H1 (cell line): ENCODE measurements around the gene GALNT18. TPM values are rescaled to one million over a fixed set of nuclear protein-coding genes. Genes with fewer than 3 reads are reported as not detected.

Experiments used
- CEBPB ChIP-seq: IDR thresholded peaks from 2 replicates; pipeline ENCODE4 v1.6.1; 2012; ENCODE audit warnings: low read depth, low read length
- CTBP2 ChIP-seq: IDR thresholded peaks from 2 replicates; pipeline ENCODE4 v1.7.0; 2011; ENCODE audit warnings: borderline replicate concordance, mild to moderate bottlenecking, moderate library complexity, mixed read lengths, low read length; ENCODE audit not compliant: insufficient read depth, insufficient read length
- PHF8 ChIP-seq: fragments of 200-600 bp; sonication (generic); conservative IDR thresholded peaks from 2 replicates; pipeline ENCODE4 v1.7.1; 2012; ENCODE audit warnings: low read depth, mild to moderate bottlenecking, inconsistent platforms, low read length, moderate library complexity
- POLR2AphosphoS5 ChIP-seq: IDR thresholded peaks from 2 replicates; pipeline ENCODE4 v1.6.1; 2011; ENCODE audit warnings: low read depth, low read length
- RAD21 ChIP-seq, 2 experiments: IDR thresholded peaks in 1 of 2; conservative IDR thresholded peaks in 1 of 2; 2 replicates each; pipeline ENCODE4 v1.6.1; 2011; ENCODE audit warnings: low read depth in 2 of 2, low read length in 2 of 2, improper control_type of control experiment in 1 of 2, inconsistent platforms in 1 of 2, mild to moderate bottlenecking in 1 of 2, moderate library complexity in 1 of 2
- SIN3A ChIP-seq, 2 experiments: IDR thresholded peaks in 1 of 2; conservative IDR thresholded peaks in 1 of 2; 2 replicates each; pipeline ENCODE4 v1.6.1; 2011 to 2012; ENCODE audit warnings: low read length in 2 of 2, improper control_type of control experiment in 1 of 2, low read depth in 1 of 2, mild to moderate bottlenecking in 1 of 2
- SIRT6 ChIP-seq: IDR thresholded peaks from one replicate; pipeline ENCODE4 v1.7.1; 2012; ENCODE audit warnings: low read length, inconsistent platforms
- TEAD4 ChIP-seq: IDR thresholded peaks from 2 replicates; pipeline ENCODE4 v1.6.1; 2012; ENCODE audit warnings: low read depth, low read length, inconsistent platforms, mixed read lengths
- ZNF274 ChIP-seq: IDR thresholded peaks from 2 replicates; pipeline ENCODE4 v1.7.0; 2012; ENCODE audit warnings: low read length, borderline replicate concordance; ENCODE audit errors: extremely low read depth
- polyA plus RNA-seq, 7 experiments: library from polyadenylated mRNA; depleted of rRNA in 3 of 7; stranded (reverse) in 5 of 7; unstranded in 2 of 7; fragments of >200 nt in 5 of 7; fragments of 200-250 nt in 2 of 7; gene quantifications; 1 replicate in 5 of 7; 2 replicates in 1 of 7; 4 replicates in 1 of 7; pipeline versions ENCODE4 v1.2.1 to v1.2.3, GENCODE V29; 2011 to 2013; ENCODE audit warnings: missing spikeins in 2 of 7, mixed read lengths in 2 of 7
- total RNA-seq: library from RNA; stranded (reverse); fragmentation: NEBNext Ultra II Directional; extraction: Animal tissue kit (Norgen Biotek cat#: 25700); gene quantifications from 2 replicates; pipeline ENCODE4 v1.2.1, GENCODE V29; 2021
- TF ChIP-seq, protein P1 (sequence below): fragments of 300-600 bp; sonication (generic); IDR thresholded peaks from 2 replicates; pipeline ENCODE4 v1.7.1; 2012; ENCODE audit warnings: low read length, moderate library complexity, mild to moderate bottlenecking, inconsistent platforms; ENCODE audit not compliant: insufficient replicate concordance

Gene GALNT18
- total and polyA plus RNA-seq, 2 of the 8 experiments (the other 6 are each of a cell fraction or from before 2014, with no cell fraction given) = 6.0 to 9.4 TPM

DNA sequence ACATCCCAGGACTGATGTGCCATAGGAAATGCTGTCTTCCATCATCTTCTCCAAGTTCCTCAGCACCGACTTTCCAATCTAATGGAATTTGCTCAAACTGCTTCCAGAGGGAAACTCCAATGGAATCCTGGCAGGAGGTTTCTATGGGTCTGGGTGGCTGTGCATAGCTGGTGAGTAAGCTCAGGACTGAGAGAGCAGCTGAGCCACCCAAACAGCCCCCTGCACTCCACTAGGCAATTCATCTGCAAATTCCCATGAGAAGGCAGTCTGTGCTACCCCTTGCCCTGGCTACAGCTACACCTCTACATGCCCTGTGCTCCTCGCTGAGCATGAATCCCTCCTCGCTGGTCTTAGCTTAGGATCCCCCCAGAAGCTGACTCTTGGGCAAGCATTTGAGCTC, 140.8 kb downstream of the GALNT18 start (continued):
- TF ChIP-seq, protein P1, sequence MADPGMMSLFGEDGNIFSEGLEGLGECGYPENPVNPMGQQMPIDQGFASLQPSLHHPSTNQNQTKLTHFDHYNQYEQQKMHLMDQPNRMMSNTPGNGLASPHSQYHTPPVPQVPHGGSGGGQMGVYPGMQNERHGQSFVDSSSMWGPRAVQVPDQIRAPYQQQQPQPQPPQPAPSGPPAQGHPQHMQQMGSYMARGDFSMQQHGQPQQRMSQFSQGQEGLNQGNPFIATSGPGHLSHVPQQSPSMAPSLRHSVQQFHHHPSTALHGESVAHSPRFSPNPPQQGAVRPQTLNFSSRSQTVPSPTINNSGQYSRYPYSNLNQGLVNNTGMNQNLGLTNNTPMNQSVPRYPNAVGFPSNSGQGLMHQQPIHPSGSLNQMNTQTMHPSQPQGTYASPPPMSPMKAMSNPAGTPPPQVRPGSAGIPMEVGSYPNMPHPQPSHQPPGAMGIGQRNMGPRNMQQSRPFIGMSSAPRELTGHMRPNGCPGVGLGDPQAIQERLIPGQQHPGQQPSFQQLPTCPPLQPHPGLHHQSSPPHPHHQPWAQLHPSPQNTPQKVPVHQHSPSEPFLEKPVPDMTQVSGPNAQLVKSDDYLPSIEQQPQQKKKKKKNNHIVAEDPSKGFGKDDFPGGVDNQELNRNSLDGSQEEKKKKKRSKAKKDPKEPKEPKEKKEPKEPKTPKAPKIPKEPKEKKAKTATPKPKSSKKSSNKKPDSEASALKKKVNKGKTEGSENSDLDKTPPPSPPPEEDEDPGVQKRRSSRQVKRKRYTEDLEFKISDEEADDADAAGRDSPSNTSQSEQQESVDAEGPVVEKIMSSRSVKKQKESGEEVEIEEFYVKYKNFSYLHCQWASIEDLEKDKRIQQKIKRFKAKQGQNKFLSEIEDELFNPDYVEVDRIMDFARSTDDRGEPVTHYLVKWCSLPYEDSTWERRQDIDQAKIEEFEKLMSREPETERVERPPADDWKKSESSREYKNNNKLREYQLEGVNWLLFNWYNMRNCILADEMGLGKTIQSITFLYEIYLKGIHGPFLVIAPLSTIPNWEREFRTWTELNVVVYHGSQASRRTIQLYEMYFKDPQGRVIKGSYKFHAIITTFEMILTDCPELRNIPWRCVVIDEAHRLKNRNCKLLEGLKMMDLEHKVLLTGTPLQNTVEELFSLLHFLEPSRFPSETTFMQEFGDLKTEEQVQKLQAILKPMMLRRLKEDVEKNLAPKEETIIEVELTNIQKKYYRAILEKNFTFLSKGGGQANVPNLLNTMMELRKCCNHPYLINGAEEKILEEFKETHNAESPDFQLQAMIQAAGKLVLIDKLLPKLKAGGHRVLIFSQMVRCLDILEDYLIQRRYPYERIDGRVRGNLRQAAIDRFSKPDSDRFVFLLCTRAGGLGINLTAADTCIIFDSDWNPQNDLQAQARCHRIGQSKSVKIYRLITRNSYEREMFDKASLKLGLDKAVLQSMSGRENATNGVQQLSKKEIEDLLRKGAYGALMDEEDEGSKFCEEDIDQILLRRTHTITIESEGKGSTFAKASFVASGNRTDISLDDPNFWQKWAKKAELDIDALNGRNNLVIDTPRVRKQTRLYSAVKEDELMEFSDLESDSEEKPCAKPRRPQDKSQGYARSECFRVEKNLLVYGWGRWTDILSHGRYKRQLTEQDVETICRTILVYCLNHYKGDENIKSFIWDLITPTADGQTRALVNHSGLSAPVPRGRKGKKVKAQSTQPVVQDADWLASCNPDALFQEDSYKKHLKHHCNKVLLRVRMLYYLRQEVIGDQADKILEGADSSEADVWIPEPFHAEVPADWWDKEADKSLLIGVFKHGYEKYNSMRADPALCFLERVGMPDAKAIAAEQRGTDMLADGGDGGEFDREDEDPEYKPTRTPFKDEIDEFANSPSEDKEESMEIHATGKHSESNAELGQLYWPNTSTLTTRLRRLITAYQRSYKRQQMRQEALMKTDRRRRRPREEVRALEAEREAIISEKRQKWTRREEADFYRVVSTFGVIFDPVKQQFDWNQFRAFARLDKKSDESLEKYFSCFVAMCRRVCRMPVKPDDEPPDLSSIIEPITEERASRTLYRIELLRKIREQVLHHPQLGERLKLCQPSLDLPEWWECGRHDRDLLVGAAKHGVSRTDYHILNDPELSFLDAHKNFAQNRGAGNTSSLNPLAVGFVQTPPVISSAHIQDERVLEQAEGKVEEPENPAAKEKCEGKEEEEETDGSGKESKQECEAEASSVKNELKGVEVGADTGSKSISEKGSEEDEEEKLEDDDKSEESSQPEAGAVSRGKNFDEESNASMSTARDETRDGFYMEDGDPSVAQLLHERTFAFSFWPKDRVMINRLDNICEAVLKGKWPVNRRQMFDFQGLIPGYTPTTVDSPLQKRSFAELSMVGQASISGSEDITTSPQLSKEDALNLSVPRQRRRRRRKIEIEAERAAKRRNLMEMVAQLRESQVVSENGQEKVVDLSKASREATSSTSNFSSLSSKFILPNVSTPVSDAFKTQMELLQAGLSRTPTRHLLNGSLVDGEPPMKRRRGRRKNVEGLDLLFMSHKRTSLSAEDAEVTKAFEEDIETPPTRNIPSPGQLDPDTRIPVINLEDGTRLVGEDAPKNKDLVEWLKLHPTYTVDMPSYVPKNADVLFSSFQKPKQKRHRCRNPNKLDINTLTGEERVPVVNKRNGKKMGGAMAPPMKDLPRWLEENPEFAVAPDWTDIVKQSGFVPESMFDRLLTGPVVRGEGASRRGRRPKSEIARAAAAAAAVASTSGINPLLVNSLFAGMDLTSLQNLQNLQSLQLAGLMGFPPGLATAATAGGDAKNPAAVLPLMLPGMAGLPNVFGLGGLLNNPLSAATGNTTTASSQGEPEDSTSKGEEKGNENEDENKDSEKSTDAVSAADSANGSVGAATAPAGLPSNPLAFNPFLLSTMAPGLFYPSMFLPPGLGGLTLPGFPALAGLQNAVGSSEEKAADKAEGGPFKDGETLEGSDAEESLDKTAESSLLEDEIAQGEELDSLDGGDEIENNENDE = no peak
- no peak for TF ChIP-seq PHF8
- TF ChIP-seq CTBP2 = no peak
- no peak for TF ChIP-seq POLR2AphosphoS5
- no peak for TF ChIP-seq RAD21 (IDR thresholded peaks at IDR 0.05 in 1 of 2, conservative IDR thresholded peaks at IDR 0.05 in 1 of 2; ENCODE audit: low read depth in 2 of 2, low read length in 2 of 2)
- TF ChIP-seq CEBPB = no peak
- no peak for TF ChIP-seq ZNF274
- no peak for TF ChIP-seq TEAD4
- no peak for TF ChIP-seq SIRT6
- TF ChIP-seq SIN3A (conservative IDR thresholded peaks at IDR 0.05 in 1 of 2, IDR thresholded peaks at IDR 0.05 in 1 of 2; ENCODE audit: low read depth in 1 of 2, low read length in 2 of 2) = no peak
